Fibroblast of lung (primary cell): ENCODE measurements around the gene DNAJC8. TPM values are rescaled to one million over a fixed set of nuclear protein-coding genes. Genes with fewer than 3 reads are reported as not detected.
A peak's percentile ranks its signal among the peaks of the same experiment; 100 is the strongest.

Experiments
- DNase-seq, 2 donors: peaks; one replicate each; pipeline versions ENCODE4 v3.0.0 to v3.0.0-alpha.2; 2010; ENCODE audit warnings: low read depth in 2 of 2
- H2AFZ ChIP-seq: 2 replicates; pipeline ENCODE4 v1.5.1; 2012; ENCODE audit warnings: low read length, control low read depth, inconsistent platforms
- H3K27ac ChIP-seq: 2 replicates; pipeline ENCODE4 v1.5.1; 2011; ENCODE audit warnings: low read length, control low read depth; ENCODE audit not compliant: insufficient read depth
- H3K27me3 ChIP-seq: 2 replicates; pipeline ENCODE4 v1.5.1; 2011; ENCODE audit warnings: mild to moderate bottlenecking, low read length; ENCODE audit not compliant: control insufficient read depth, insufficient read depth
- H3K36me3 ChIP-seq: 2 replicates; pipeline ENCODE4 v1.5.1; 2011; ENCODE audit warnings: low read length; ENCODE audit not compliant: control insufficient read depth, insufficient read depth
- H3K4me1 ChIP-seq: 2 replicates; pipeline ENCODE4 v1.5.1; 2011; ENCODE audit warnings: low read length; ENCODE audit not compliant: control insufficient read depth, insufficient read depth; ENCODE audit errors: extremely low read depth
- H3K4me2 ChIP-seq: 2 replicates; pipeline ENCODE4 v1.5.1; 2011; ENCODE audit warnings: low read length, control low read depth; ENCODE audit not compliant: insufficient read depth; ENCODE audit errors: extremely low read depth
- H3K4me3 ChIP-seq, 4 experiments: fragments of 200-600 bp in 1 of 4; sonication (generic) in 1 of 4; replicated peaks in 1 of 4; 2 replicates each; pipeline ENCODE4 v1.5.1; 2011 to 2016; ENCODE audit warnings: low read length in 4 of 4, low read depth in 3 of 4, mild to moderate bottlenecking in 3 of 4, control low read depth in 2 of 4, inconsistent platforms in 1 of 4, mixed read lengths in 1 of 4; ENCODE audit not compliant: insufficient read depth in 1 of 4; ENCODE audit errors: control extremely low read depth in 1 of 4
- H3K79me2 ChIP-seq: 2 replicates; pipeline ENCODE4 v1.5.1; 2012; ENCODE audit warnings: mild to moderate bottlenecking, low read length, inconsistent platforms; ENCODE audit not compliant: control insufficient read depth, insufficient read depth
- H3K9ac ChIP-seq: 2 replicates; pipeline ENCODE4 v1.5.1; 2011; ENCODE audit warnings: mild to moderate bottlenecking, low read length, control low read depth; ENCODE audit not compliant: insufficient read depth
- H3K9me3 ChIP-seq: 2 replicates; pipeline ENCODE4 v1.5.1; 2012; ENCODE audit warnings: low read depth, low read length; ENCODE audit not compliant: control insufficient read depth, insufficient read depth
- H4K20me1 ChIP-seq: 2 replicates; pipeline ENCODE4 v1.5.1; 2011; ENCODE audit warnings: low read length; ENCODE audit not compliant: control insufficient read depth, insufficient read depth; ENCODE audit errors: extremely low read depth
- CTCF ChIP-seq, 2 donors: IDR thresholded peaks in 1 of 2; conservative IDR thresholded peaks in 1 of 2; 1 replicate in 1 of 2; 2 replicates in 1 of 2; pipeline ENCODE4 v1.5.1; 2011 to 2012; ENCODE audit warnings: low read length in 2 of 2, control low read depth in 1 of 2, inconsistent platforms in 1 of 2, low read depth in 1 of 2, mild to moderate bottlenecking in 1 of 2
- EZH2 ChIP-seq: IDR thresholded peaks from 2 replicates; pipeline ENCODE4 v1.5.1; 2012; ENCODE audit warnings: low read length, control low read depth, mild to moderate bottlenecking; ENCODE audit errors: missing control alignments
- polyA minus RNA-seq: library from RNA; depleted of rRNA, polyadenylated mRNA; stranded (reverse); fragments of >200 nt; gene quantifications from 2 replicates; pipeline ENCODE4 v1.2.3, GENCODE V29; 2011; ENCODE audit warnings: low replicate concordance
- polyA plus RNA-seq, 2 donors: library from polyadenylated mRNA; depleted of rRNA in 1 of 2; stranded (reverse) in 1 of 2; unstranded in 1 of 2; fragments of >200 nt; gene quantifications; 2 replicates each; pipeline ENCODE4 v1.2.1, GENCODE V29; 2011 to 2012; ENCODE audit warnings: missing spikeins in 1 of 2
- total RNA-seq: library from RNA; depleted of rRNA; stranded (reverse); fragments of >200 nt; gene quantifications from 2 replicates; pipeline ENCODE4 v1.2.1, GENCODE V29; 2014

DNAJC8 gene, protein sequence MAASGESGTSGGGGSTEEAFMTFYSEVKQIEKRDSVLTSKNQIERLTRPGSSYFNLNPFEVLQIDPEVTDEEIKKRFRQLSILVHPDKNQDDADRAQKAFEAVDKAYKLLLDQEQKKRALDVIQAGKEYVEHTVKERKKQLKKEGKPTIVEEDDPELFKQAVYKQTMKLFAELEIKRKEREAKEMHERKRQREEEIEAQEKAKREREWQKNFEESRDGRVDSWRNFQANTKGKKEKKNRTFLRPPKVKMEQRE
- total RNA-seq (56.1 and 57.0 TPM in 2 replicates), polyA plus RNA-seq (120 and 157 TPM in 2 replicates), polyA minus RNA-seq (37.7 and 63.8 TPM in 2 replicates)
- polyA plus RNA-seq (2012) = 95.6 and 130 TPM in 2 replicates

GRCh38 chr1:28232558-28233263 is at the start of gene DNAJC8:
DNAJC8 (minus strand) TSS chr1:28233029; CDS start chr1:28232998, 31 bp downstream.
- no peak for TF ChIP-seq EZH2
- Histone ChIP-seq H3K9me3 (no peaks in the 10 kb centered on the region), H3K4me1 (no peaks in the 10 kb centered on the region), H4K20me1 (no peaks in the 10 kb centered on the region), H2AFZ (peak within 1 kb of the TSS; percentile 93), H3K27me3 (no peaks in the 10 kb centered on the region), H3K27ac (peak within 1 kb of the TSS; percentile 88), H3K4me2 (peak within 1 kb of the TSS; percentile 53), H3K4me3 (peak within 1 kb of the TSS; percentile 77 to 92 (median 83)), H3K9ac (peak within 1 kb of the TSS; percentile 91), H3K36me3 (peaks cover 2% of the 10 kb centered on the region), H3K79me2 (peaks cover 47% of the 10 kb centered on the region)
- DNase-seq = peak; percentile 88 to 90

DNA sequence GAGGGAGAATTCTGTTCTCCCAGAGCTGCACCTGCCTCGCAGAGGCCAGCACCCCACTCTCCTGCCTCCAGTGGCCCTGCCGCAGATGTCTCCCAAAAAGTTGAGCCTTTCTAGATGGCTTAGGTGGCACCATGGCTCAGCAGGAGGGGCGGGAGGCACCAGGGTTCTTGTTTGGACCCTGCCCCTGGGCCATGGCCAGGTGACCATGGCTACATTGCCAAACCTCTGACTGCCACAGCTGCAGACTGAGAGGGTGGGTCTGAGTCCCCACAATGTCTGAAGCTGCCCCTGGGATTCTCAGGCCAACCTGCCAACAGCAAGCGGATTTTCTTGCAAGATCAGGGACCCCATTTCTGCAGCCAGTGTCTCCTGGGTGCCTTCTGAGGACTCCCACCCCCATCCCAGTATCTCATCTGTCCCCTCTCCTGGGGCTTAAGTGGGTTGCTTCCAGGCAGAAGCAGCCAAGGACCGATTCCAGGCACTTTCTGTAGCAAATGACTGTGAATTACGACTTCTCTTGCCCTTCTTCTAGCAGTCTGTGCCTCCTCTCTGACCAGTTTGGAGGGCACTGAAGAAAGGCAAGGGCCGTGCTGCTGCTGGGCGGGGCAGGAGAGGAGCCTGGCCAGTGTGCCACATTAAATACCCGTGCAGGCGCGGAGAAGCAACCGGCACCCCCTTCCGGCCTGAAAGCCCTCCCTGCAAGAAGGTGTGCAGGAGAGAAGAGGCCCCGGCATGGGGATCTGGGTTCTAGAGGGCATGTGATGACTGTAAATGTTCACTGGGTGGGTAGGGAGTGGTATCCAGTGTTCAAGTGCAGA is 49.0 kb upstream of the DNAJC8 start:
- H3K4me3 ChIP-seq = no peak overlapping the region
- H3K27ac ChIP-seq = no peak overlapping the region
- H3K9ac ChIP-seq = no peak overlapping the region
- no peaks in the 10 kb centered on the region for H4K20me1 ChIP-seq
- H3K4me2 ChIP-seq = no peak overlapping the region
- TF ChIP-seq CTCF (conservative IDR thresholded peaks at IDR 0.05 in 1 of 2, IDR thresholded peaks at IDR 0.05 in 1 of 2; ENCODE audit: low read depth in 1 of 2, low read length in 2 of 2) = no peak
- TF ChIP-seq EZH2 = no peak
- DNase-seq = no peak
- no peaks in the 10 kb centered on the region for H3K9me3 ChIP-seq
- peaks cover 24% of the 10 kb centered on the region for H3K36me3 ChIP-seq
- H2AFZ ChIP-seq = no peak overlapping the region
- H3K4me1 ChIP-seq = no peaks in the 10 kb centered on the region
- no peaks in the 10 kb centered on the region for H3K27me3 ChIP-seq
- no peaks in the 10 kb centered on the region for H3K79me2 ChIP-seq

DNA sequence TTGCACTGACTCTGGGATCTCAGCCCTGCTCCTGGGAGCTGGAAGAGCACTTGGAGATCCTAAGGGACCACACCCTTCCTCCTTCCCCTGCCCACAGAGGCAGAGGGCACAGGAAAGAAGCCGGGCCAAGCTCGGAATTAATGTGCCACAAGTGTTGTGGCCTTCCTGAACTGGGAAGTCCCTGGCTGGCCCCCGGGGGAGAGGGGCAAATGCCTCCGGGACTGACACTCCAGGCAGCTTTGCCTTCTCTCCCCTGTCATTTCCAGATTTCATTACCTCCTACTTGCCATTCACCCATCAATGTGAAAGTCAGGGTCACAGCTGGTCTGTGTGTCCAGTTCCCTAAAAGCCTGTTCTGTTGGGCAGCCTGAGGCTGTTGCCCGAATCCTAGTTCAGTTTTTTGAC is 48.1 kb upstream of the DNAJC8 start:
- H4K20me1 ChIP-seq = no peaks in the 10 kb centered on the region
- no peak for DNase-seq
- H3K9me3 ChIP-seq = no peaks in the 10 kb centered on the region
- peaks cover 24% of the 10 kb centered on the region for H3K36me3 ChIP-seq
- H2AFZ ChIP-seq = no peak overlapping the region
- H3K27me3 ChIP-seq = no peaks in the 10 kb centered on the region
- TF ChIP-seq CTCF (conservative IDR thresholded peaks at IDR 0.05 in 1 of 2, IDR thresholded peaks at IDR 0.05 in 1 of 2; ENCODE audit: low read depth in 1 of 2, low read length in 2 of 2) (no peak), EZH2 (no peak)
- H3K4me3 ChIP-seq = no peak overlapping the region
- H3K27ac ChIP-seq = no peak overlapping the region
- H3K4me2 ChIP-seq = no peak overlapping the region
- H3K4me1 ChIP-seq = no peaks in the 10 kb centered on the region
- H3K9ac ChIP-seq = no peak overlapping the region
- H3K79me2 ChIP-seq = no peaks in the 10 kb centered on the region
